HK-2 (cell line): ENCODE results near the gene PRSS36.
A peak's percentile ranks its signal among the peaks of the same experiment; 100 is the strongest.
"Not testable (repeated sequence)": the region's sequence is repeated elsewhere in the genome, so short reads cannot be mapped to it uniquely, and the experiment has no call there.

Experiments used
- DNase-seq: peaks from one replicate; pipeline ENCODE4 v3.0.0-alpha.2; 2018; ENCODE audit not compliant: unreplicated experiment

The PRSS36 gene

GRCh38 chr16:31120129-31120528 is 29.7 kb downstream of the PRSS36 start:
- no peak for DNase-seq

GRCh38 chr16:31118223-31119155 is 31.4 kb downstream of the PRSS36 start:
- DNase-seq: no peak

- DNase-seq: peak; percentile 99
Observed at GRCh38 chr16:31117384-31118222, 32.3 kb downstream of the PRSS36 start, which contains the start of gene KAT8. TSS of gene KAT8 (plus strand) at chr16:31117664. CDS start at chr16:31117682, 18 bp downstream.

- DNase-seq: no peak
Observed at GRCh38 chr16:31114468-31114867, 35.4 kb downstream of the PRSS36 start.

GRCh38 chr16:31113121-31114120 is 36.4 kb downstream of the PRSS36 start:
- peak; percentile 71 for DNase-seq

GRCh38 chr16:31112711-31113110 is 37.2 kb downstream of the PRSS36 start:
- DNase-seq: no peak

- no peak for DNase-seq
Observed at GRCh38 chr16:31111881-31112466, 37.9 kb downstream of the PRSS36 start.

- DNase-seq: no peak
Observed at GRCh38 chr16:31110106-31111034, 39.5 kb downstream of the PRSS36 start.

- DNase-seq: no peak
Observed at GRCh38 chr16:31109622-31110021, 40.2 kb downstream of the PRSS36 start.

GRCh38 chr16:31108794-31109558 is 40.9 kb downstream of the PRSS36 start:
- no peak for DNase-seq

GRCh38 chr16:31108035-31108793 is 41.7 kb downstream of the PRSS36 start, which contains the start of gene BCKDK:
TSS of gene BCKDK (plus strand) at chr16:31108386. CDS start at chr16:31109224, 838 bp downstream.
- peak; percentile 87 for DNase-seq

- DNase-seq: no peak
Observed at GRCh38 chr16:31107465-31107867, 42.4 kb downstream of the PRSS36 start.

- no peak for DNase-seq
Observed at GRCh38 chr16:31106509-31107464, 43.1 kb downstream of the PRSS36 start.

GRCh38 chr16:31105677-31106213 is 44.1 kb downstream of the PRSS36 start:
- no peak for DNase-seq

- DNase-seq: not testable (repeated sequence)
Observed at GRCh38 chr16:31100876-31101641, 48.8 kb downstream of the PRSS36 start.
